K562 (cell line): ENCODE measurements around the gene CHST8. TPM values are rescaled to one million over a fixed set of nuclear protein-coding genes. Genes with fewer than 3 reads are reported as not detected.

Source experiments
- CHCHD3 ChIP-seq: fragments of 250-450 bp; sonication (Bioruptor Pico); IDR thresholded peaks from 2 replicates; pipeline ENCODE4 v2.1.2; 2022; ENCODE audit warnings: mild to moderate bottlenecking
- KDM1A ChIP-seq, 2 experiments: fragments of 450-650 bp; IDR thresholded peaks; 2 replicates each; pipeline ENCODE4 v1.6.1; 2016; ENCODE audit warnings: mild to moderate bottlenecking in 2 of 2
- MTA3 ChIP-seq: fragments of 450-650 bp; formaldehyde crosslinking; IDR thresholded peaks from 2 replicates; pipeline ENCODE4 v1.6.1; 2017; ENCODE audit warnings: mild to moderate bottlenecking, borderline replicate concordance
- PCBP2 ChIP-seq: fragments of 200-400 bp; formaldehyde crosslinking; IDR thresholded peaks from 2 replicates; pipeline ENCODE4 v1.6.1; 2018; ENCODE audit warnings: low read length, low read depth, mild to moderate bottlenecking, moderate library complexity; ENCODE audit not compliant: poor library complexity, severe bottlenecking
- POU5F1 ChIP-seq: fragments of 150-350 bp; IDR thresholded peaks from 2 replicates; pipeline ENCODE4 v1.6.1; 2014; ENCODE audit warnings: borderline replicate concordance, low read length, low read depth, mild to moderate bottlenecking; ENCODE audit not compliant: partially characterized antibody
- RCOR1 ChIP-seq, 2 experiments: IDR thresholded peaks; 2 replicates each; pipeline ENCODE4 v1.6.1; 2012; ENCODE audit warnings: low read depth in 2 of 2, low read length in 2 of 2, borderline replicate concordance in 1 of 2, improper control_type of control experiment in 1 of 2
- SMC3 ChIP-seq: conservative IDR thresholded peaks from 2 replicates; pipeline ENCODE4 v1.6.1; 2011; ENCODE audit warnings: low read depth, low read length, improper control_type of control experiment; ENCODE audit not compliant: insufficient read depth
- SUPT5H ChIP-seq: fragments of 450-650 bp; IDR thresholded peaks from 2 replicates; pipeline ENCODE4 v1.6.1; 2016
- XRCC3 ChIP-seq: fragments of 450-650 bp; IDR thresholded peaks from 2 replicates; pipeline ENCODE4 v1.6.1; 2017; ENCODE audit warnings: mild to moderate bottlenecking, moderate library complexity
- ZBTB7A ChIP-seq: IDR thresholded peaks from 2 replicates; pipeline ENCODE4 v1.6.1; 2011; ENCODE audit warnings: low read depth, mild to moderate bottlenecking, low read length, moderate library complexity, borderline replicate concordance; ENCODE audit not compliant: control insufficient read depth
- ZNF717 ChIP-seq: fragments of 250-450 bp; sonication (Bioruptor Pico); IDR thresholded peaks from 2 replicates; pipeline ENCODE4 v1.5.0; 2021
- polyA plus RNA-seq, 8 experiments: library from polyadenylated mRNA; depleted of rRNA in 4 of 8; stranded (reverse) in 5 of 8; unstranded in 3 of 8; fragments of >200 nt; fragmentation: Nextera tagmentation in 2 of 8; fragmentation: Illumina TruSeq in 1 of 8; extraction: Ambion mirVana in 2 of 8; extraction: Trizol in 1 of 8; gene quantifications; 2 replicates each; pipeline versions ENCODE4 v1.2.1 to v1.2.3, GENCODE V29; 2011 to 2014; ENCODE audit warnings: inconsistent platforms in 1 of 8, missing spikeins in 1 of 8
- total RNA-seq, 7 experiments: library from RNA; depleted of rRNA in 6 of 7; stranded (reverse); fragments of >200 nt in 6 of 7; fragmentation: Illumina TruSeq in 2 of 7; extraction: Trizol in 2 of 7; gene quantifications; 2 replicates each; pipeline versions ENCODE4 v1.2.1 to v1.2.3, GENCODE V29; 2011 to 2021; ENCODE audit warnings: low replicate concordance in 1 of 7
- TF ChIP-seq, protein P1 (sequence below), 2 experiments: fragments of 450-650 bp; formaldehyde crosslinking in 1 of 2; IDR thresholded peaks; 2 replicates each; pipeline versions ENCODE4 v1.4.0 to v1.6.1; 2014 to 2020; ENCODE audit warnings: mild to moderate bottlenecking in 2 of 2, borderline replicate concordance in 1 of 2, low read depth in 1 of 2
- TF ChIP-seq, protein P2 (sequence below): sonication (generic); formaldehyde crosslinking; IDR thresholded peaks from 2 replicates; pipeline ENCODE4 v1.5.0; 2020; ENCODE audit warnings: missing genetic modification reagents
- TF ChIP-seq, protein P3 (sequence below): fragments of 250-450 bp; sonication (Bioruptor Pico); IDR thresholded peaks from 2 replicates; pipeline ENCODE4 v1.5.0; 2020; ENCODE audit warnings: mild to moderate bottlenecking, borderline replicate concordance

CHST8 gene
- total and polyA plus RNA-seq, 9 of the 15 experiments (the other 6 are each of a cell fraction or from before 2014, with no cell fraction given), result 0.11 TPM; not detected in 8

DNA sequence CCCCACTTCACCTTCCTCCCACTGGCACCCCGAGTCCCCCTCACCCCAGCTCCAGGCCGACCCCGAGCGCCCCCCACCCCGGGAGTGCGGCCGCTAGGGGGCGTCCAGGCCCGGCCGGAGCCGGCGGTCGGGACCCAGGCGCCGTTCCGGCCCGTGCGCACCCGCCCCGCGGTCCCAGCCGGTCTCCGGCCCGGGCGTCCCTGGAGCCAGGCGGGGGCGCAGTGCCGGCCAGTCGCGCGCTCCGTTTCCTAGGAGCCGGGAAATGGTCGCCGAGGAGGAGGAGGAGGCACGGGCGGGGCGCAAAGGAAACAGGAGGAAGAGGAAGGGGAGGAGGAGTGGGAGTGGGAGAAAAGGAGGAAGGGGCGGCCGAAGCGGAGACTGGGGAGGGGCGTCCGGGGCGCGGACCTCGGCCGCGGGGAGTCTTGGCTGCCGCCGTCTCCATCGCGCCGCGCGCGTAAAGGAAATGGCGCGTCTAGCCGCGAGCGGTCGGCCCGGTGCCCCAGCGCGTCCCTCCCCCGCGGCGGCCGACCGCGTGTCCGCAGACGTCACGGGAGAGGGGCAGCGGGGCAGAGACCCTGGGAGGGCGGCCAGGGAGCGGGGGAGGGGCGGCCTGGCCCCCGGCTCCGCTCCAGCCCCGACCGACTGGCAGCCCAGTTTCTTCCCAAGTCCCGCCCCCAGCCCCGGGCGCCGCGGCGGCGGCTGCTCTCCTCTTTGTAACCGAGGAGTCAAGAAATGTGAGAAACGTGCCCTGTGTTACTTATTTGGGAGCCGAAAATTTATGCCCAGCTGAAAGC, 173.8 kb downstream of the CHST8 start (continued):
- TF ChIP-seq SUPT5H (peak; percentile 83), KDM1A (IDR thresholded peaks at IDR 0.05) (no peak), POU5F1 (no peak), MTA3 (peak; percentile 88), SMC3 (0 out of 2 replicates have a peak, but pooled peaks have one; percentile 28), ZNF717 (CRISPR knock-in tag) (no peak), CHCHD3 (CRISPR knock-in tag) (no peak), ZBTB7A (peak; percentile 100), PCBP2 (peak; percentile 79), XRCC3 (no peak), RCOR1 (IDR thresholded peaks at IDR 0.05; ENCODE audit: borderline replicate concordance in 1 of 2, low read depth in 2 of 2, low read length in 2 of 2) (peak in 1 of 2 experiments; percentile 37; a peak in 1 of 4 replicates)
- TF ChIP-seq, protein P1, sequence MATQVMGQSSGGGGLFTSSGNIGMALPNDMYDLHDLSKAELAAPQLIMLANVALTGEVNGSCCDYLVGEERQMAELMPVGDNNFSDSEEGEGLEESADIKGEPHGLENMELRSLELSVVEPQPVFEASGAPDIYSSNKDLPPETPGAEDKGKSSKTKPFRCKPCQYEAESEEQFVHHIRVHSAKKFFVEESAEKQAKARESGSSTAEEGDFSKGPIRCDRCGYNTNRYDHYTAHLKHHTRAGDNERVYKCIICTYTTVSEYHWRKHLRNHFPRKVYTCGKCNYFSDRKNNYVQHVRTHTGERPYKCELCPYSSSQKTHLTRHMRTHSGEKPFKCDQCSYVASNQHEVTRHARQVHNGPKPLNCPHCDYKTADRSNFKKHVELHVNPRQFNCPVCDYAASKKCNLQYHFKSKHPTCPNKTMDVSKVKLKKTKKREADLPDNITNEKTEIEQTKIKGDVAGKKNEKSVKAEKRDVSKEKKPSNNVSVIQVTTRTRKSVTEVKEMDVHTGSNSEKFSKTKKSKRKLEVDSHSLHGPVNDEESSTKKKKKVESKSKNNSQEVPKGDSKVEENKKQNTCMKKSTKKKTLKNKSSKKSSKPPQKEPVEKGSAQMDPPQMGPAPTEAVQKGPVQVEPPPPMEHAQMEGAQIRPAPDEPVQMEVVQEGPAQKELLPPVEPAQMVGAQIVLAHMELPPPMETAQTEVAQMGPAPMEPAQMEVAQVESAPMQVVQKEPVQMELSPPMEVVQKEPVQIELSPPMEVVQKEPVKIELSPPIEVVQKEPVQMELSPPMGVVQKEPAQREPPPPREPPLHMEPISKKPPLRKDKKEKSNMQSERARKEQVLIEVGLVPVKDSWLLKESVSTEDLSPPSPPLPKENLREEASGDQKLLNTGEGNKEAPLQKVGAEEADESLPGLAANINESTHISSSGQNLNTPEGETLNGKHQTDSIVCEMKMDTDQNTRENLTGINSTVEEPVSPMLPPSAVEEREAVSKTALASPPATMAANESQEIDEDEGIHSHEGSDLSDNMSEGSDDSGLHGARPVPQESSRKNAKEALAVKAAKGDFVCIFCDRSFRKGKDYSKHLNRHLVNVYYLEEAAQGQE (IDR thresholded peaks at IDR 0.05; ENCODE audit: borderline replicate concordance), result peak; percentile 41; the same call in 1 of the 2 replicates
- TF ChIP-seq, protein P1 (CRISPR knock-in tag; IDR thresholded peaks at IDR 0.05; ENCODE audit: low read depth), result no peak
- TF ChIP-seq, protein P2, sequence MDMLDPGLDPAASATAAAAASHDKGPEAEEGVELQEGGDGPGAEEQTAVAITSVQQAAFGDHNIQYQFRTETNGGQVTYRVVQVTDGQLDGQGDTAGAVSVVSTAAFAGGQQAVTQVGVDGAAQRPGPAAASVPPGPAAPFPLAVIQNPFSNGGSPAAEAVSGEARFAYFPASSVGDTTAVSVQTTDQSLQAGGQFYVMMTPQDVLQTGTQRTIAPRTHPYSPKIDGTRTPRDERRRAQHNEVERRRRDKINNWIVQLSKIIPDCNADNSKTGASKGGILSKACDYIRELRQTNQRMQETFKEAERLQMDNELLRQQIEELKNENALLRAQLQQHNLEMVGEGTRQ (CRISPR knock-in tag), result no peak
- TF ChIP-seq, protein P3, sequence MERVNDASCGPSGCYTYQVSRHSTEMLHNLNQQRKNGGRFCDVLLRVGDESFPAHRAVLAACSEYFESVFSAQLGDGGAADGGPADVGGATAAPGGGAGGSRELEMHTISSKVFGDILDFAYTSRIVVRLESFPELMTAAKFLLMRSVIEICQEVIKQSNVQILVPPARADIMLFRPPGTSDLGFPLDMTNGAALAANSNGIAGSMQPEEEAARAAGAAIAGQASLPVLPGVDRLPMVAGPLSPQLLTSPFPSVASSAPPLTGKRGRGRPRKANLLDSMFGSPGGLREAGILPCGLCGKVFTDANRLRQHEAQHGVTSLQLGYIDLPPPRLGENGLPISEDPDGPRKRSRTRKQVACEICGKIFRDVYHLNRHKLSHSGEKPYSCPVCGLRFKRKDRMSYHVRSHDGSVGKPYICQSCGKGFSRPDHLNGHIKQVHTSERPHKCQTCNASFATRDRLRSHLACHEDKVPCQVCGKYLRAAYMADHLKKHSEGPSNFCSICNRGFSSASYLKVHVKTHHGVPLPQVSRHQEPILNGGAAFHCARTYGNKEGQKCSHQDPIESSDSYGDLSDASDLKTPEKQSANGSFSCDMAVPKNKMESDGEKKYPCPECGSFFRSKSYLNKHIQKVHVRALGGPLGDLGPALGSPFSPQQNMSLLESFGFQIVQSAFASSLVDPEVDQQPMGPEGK (CRISPR knock-in tag), result no peak
